SKM-1 (cell line): Measurements from ENCODE around the gene SPTB.
A peak's percentile ranks its signal among the peaks of the same experiment; 100 is the strongest.
"Not testable (repeated sequence)": the region's sequence is repeated elsewhere in the genome, so short reads cannot be mapped to it uniquely, and the experiment has no call there.

ENCODE experiments used
- DNase-seq: peaks from one replicate; lab custom pipeline; 2025; ENCODE audit not compliant: unreplicated experiment; lab: John Stamatoyannopoulos, UW

The SPTB gene

DNA sequence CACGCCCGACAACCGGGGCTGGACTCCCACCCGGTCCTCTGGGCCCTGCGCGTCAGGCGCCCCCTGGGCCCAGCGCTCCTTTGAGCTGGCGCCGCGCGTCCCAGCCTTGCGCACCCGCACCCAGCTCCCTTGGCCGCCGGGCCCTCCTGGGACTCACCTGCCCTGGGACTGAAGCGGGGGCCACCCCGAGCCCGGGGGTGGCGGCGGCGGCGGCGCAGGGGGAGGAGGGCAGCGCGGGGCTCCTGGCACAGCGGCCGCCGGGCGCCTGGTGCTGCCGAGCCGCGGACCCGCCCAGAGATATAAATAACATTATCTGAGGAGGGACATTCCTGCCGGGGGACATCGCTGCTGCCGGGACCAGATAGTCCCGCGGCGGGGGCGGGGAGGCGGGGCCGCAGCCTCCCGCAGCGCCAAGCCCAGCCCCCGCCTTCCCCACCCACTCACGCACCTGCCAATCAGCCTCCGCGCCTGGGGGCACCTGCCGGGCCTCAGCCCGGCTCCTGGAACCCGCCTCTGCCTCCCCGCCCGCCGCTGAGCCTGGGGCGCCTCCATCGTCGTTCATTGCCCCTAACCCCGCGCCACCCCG is at the start of gene SPTB:
Gene SPTB, minus strand, starts transcription at position 273 of the 586 bp plus-strand sequence. CDS start 56,813 bp downstream, outside the sequence.
- no peak for DNase-seq

DNA sequence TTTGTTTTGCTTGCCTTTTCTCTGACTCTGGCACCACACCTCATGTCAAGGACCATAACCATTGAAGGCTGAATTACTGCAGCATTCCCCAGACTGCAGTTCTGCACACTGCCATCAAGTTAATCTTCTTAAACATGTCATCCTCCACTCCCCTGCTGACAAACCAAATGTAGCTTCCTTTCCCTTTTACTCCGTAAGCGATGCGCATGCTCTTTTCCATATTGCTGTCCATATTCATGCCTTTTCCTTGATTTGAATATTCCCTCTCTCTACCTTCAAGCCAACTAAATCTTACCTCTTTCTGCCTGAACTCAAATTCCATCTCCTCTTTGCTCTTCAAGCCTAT is 49.3 kb upstream of the SPTB start:
- no peak for DNase-seq

DNA sequence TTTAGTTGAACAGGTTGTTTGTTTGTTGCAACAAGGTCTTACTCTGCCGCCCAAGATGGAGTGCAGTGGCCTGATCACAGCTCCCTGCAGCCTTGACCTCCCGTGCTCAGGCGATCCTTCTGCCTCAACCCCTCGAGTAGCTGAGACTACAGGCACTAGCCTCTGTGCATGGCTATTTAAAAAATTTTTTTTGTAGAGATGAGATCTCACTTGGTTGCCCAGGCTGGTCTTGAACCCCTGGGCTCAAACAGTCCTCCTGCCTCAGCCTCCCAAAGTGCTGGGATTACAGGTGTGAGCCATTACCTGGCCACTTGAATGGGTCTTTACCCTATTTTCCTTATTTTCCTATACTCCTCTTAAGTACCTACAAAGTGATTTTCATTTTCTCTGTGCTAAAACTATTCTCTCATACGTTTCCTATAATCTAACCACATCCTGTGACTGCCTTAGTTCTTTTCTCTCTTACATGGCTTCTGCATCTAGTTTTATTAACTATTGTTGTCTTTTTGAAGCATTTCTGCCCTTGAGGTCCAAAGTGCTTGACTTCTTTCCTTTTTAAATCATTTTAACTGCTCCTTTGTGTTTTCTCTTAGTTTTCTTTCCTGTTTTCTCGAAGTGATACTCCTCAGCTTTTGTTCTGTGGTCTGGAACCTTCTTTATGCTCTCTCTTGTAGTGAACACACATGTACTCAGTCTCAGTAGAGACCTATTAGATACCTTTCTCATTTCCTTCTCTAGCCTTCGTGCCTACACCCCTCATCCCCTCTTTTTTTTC is 48.7 kb upstream of the SPTB start:
- no peak for DNase-seq

DNA sequence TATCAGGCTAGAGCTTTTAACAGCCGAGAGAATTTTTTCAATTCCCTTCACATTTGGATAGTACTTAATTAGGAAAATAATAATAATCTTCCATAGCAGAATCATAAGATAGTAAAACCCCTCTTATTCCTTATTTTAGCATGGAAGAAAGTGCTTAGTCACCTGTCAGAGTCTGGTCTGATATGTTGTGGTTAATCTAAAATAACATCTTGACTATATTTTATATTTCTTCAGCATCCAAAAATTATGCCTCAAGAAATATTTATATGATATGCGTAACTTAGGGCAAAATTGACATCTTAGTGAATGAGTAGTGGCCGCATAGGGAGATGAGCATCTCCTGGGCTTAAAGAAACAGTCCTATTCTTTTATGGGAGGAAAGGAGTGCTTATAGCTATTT is 47.3 kb upstream of the SPTB start:
- no peak for DNase-seq

DNA sequence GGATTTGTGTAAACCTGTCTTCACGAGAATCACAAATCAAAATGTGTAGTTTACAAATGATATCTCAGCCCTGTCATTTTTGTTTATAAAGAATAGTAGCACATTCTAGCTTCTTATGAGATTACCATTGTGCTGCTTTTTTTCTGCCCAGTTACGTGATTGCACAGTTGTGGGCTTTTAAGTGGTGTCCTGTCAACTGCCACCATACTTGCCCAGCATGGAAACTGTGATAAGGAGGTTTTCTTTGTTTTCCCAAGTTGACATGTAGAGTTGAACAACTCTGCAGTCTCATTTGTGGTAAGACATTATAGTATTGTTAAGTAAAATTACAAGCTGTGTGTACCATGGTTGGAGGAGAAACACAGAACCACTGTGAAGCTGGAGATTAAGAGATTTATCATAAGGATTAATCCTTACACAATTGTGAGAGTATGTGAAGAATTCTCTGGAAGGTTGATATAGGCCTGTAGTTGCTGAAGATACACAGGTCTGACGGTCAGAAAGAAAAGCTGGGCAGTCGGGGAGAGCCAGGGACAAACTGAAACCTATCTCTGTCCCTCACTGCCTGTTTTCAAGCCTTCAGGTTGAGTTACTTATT is 46.8 kb upstream of the SPTB start:
- DNase-seq = no peak

DNA sequence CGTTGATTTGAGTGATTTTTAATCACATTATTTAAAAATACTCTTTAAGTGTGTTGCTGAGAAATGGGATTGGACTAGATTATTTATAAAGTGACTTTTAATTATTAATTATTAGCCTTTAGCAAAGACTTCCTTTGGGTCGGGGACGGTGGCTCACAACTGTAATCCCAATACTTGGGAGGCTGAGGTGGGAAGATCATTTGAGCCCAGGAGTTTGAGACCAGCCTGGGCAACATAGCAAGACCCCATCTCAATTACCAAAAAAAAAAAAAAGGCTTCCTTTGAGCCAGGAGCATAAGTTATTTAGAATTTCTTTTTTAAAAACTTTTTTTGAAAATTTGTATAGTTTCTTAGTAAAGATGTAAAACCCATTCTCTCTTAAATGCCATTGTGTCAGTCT is 43.3 kb upstream of the SPTB start:
- DNase-seq = no peak

DNA sequence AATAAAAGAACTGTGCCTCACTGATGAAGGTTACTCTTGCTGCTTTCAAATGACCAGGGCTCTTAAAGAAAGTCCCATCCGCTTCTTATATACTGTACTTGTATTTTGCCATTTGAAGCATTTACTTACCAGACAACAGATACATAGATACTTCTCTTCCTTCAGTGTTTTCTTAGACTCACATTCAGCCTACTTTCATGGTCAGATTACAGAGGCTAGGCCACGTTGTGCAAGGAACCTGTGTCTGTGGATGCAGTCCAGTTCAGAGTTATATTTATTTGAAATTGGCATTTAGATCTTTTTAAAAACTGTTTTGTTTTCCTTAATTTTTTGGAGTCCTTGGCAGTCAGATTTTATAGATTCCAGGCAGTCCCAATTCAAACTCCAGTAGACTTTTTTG is 40.8 kb upstream of the SPTB start:
- no peak for DNase-seq

DNA sequence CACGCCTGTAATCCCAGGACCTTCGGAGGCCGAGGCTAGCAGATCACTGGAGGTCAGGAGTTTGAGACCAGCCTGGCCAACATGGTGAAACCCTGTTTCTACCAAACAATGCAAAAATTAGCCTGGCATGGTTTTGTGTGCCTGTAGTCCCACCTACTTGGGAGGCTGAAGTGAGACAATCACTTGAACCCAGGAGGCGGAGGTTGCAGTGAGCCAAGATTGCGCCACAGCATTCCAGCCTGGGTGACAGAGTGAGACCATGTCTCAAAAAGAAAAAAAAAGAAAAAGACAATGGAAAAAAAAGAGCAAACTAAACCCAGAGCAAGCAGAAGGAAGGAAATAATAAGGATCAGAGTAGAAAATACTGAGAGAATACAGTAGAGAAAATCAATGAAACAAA is 39.9 kb upstream of the SPTB start:
- DNase-seq = no peak

DNA sequence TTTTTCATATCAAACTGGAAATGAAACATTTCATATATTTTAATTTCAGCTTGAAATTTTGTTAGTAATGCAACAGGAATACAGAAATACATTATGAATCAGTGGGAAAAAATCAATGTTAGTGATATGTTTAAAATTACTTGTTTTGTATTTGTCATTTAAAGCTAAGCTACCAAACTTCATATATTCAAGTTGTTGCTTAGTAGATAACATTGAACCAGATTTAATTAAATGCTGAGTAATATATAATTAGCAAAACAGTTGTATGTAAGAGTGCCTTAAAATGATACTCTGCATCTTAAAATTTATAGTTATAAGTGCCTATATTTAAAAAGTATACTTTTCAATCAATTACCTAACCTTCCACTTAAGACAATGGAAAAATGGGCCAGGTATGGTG is 39.5 kb upstream of the SPTB start:
- DNase-seq = no peak

DNA sequence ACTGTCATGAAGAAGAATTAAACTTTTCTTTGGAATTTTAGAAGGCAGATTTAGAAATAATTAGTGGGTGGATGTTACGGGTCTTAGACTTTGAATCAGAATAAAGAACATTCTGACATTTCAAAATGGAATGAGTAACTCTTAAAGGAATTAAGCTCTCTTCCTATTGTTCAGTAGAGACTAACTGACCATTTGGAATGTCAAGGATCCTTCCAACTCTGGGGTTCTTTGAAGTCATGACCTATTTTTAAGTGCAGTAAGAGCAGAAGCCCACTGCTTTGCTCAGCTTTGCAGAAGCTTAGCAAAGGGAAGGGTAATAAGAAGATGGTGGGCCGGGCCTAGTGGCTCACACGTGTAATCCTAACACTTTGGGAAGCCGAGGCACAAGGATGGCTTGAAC is 38.5 kb upstream of the SPTB start:
- DNase-seq = no peak

DNA sequence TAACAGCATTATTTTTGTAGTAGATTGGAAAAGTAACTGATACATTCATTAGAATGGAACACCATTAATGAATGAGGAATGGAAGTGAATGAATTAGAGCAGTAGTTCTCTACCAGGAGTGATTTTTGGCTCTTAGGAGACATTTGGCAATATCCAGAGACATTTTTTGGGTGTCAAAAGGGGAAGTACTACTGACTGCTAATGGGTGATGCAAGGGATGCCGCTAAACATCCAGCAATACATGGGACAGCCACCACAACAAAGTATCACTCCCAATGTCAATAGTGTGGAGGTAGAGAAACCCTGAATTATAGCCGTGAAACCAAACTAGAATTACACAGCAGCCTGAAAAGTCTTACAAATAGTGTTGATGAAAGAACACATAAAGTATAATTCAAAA is 36.1 kb upstream of the SPTB start:
- peak; percentile 11 for DNase-seq

DNA sequence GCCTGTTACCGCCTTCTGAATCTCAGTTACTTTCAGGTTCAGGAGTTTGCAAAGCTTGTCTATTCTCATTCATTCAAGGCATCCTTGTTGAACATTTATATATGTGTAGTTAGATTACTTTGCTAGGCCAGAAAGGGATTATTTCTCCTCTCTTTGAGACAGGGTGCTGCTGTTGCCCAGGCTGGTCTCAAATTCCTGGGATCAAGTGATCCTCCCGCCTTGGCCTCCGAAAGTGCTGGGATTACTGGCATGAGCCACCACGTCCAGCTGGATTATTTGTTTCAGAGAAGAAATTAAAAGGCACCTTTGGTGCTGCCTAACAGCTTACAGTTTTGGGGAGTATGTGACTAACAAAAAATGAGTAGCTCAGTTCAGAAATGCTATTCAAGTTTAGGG is 35.3 kb upstream of the SPTB start:
- DNase-seq = no peak

DNA sequence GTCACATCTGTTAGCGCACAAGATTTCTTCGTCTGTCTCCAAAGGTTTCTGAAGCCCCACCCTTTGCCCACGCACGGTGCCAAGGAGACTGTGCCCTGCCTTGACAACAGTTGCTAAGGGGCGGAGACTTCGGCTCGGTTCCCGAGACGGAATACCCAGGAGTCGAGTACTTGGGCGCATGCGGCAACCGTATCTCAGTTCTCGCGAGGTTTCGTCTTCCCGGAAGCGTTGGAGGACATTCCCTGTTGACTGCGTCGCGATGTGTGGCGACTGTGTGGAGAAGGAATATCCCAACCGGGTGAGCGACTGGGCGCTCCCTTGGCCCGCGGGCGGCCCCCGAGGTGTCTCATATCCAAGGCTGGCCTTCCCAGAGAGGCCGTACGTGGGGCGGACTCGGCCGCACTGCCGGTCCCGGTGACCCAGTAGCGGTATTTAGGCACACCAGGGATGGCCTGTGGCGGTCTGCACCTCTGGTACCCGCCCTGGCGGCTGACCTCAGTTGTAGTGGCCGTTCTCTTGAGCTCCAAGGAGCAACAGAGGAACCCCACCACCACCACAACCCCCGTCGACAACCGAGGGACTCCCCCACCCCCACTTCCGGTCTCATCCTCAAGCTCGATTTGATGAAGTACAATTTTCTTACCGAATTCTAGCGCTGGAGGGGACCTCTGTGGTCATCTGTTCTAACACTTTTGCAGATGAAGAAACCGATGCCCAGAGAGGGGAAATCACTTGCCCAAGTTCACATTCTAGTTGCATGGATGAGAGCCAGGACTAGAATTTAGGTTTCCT is 34.7 kb upstream of the SPTB start, which contains the start of gene CHURC1:
Gene CHURC1, plus strand, starts transcription at position 219 of the 792 bp plus-strand sequence. Its CDS starts 41 bp downstream, at position 260.
- peak; percentile 28 for DNase-seq

DNA sequence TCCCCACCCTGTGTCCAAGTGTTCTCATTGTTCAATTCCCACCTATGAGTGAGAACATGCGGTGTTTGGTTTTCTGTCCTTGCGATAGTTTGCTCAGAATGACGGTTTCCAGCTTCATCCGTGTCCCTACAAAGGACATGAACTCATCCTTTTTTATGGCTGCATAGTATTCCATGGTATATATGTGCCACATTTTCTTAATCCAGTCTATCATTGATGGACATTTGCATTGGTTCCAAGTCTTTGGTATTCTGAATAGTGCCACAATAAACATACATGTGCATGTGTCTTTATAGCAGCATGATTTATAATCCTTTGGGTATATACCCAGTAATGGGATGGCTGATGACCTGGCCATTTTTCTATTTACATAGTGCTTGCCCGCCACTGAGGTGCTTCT is 33.8 kb upstream of the SPTB start:
- DNase-seq = not testable (repeated sequence)

DNA sequence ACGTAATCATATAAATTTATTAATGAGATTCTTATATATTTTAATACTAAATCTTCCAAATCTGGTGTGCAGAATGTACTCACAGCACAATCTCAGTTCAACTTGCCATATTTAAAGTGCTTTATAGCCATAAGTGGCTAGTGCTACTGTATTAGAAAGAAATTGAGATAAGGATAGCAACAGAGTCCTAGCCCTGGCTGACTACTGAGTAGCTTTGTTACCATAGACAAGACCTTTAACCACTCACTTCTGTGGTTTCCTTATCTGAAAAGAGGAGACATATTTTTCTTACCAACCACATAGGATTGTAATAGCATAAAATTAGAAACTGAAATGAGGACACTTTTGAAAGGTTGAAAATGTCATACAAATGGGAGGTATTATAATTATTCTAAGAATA is 32.6 kb upstream of the SPTB start:
- DNase-seq = no peak

DNA sequence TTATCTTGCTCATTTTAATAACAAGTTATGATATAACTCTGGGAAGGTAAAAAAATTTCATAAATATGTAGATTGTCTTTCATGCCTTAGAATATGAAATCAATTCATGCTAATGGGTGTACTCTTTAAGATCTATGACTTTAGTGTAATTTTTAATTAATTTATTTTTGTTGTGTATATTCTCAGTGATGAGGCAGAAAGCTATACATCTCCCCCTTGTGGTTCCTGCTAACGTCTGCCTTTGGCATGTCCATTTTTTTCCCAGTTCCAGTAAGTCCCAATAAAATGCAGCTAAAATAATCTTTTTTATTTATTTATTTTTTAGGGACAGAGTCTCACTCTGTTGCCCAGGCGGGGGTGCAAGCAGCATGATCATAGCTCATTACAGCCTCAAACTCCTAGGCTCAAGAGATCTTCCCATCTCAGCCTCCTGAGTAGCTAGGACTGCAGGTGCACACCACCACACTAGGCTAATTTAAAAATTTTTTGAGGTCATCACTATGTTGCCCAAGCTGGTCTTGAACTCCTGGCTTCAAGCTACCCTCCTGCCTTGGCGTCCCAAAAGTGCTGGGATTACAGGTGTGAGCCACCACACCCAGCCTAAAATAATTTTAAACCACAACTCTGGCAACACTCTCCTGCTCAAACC is 31.3 kb upstream of the SPTB start:
- DNase-seq = no peak

DNA sequence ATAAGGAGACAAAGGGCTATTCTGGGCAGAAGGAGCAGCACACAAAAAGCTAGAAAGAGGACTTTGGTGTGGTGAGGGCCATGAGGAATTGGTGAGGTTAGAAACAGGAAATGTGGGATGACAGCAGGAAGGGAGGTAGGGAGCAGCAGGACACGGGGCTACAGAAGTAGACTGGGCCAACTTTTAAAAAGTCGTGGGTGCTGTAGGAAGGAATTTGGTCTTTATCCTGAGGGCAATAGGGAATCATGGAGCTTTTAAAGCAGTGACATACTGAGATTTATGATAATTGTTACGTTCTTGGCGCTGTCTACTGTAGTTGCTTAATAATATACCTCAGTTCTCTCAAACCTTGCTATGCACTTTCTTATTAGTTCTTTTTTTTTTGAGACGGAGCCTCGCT is 26.3 kb upstream of the SPTB start:
- DNase-seq = no peak

DNA sequence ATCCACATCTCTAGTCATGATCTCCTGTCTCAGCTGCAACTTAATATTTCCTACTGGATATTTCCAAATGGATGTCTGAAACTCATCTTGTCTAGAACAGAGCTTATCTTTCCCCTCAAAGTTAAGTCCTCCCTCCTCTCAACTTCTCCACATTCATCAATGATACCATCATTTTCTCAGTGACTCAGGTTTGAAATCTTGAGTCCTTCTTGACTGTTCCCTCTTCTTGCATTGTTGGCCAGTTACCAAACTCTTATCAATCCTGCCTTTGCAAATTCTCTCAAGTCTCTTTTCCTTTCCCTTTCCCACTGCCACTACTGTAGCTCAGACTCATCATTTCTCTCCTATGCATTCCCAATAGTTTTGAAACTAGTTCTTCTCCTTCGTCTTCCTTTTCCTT is 20.3 kb upstream of the SPTB start:
- no peak for DNase-seq

DNA sequence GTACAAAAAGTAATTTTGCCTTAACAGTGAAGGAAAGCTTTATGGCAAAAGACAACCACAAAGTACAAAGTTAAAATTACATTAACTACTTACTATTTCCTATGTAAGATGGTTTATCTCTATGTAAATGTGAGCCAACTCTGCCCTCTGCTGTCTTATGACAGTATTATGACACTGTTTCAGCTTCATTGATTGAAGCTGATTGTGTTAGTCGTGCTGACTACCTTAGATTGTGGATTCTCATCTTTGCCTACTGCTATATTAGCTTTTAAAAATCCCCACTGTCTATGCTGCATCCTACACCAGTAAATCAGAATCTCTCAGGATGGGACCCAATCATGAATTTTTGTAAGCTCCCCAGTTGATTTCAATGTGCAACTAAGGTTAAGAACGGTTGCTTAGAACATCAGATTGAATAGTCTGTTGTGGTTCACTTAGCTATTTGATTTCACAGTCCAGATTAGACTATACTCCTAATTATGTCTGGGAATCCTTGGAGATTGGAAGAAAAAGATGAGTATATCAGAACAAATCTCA is 12.2 kb upstream of the SPTB start:
- no peak for DNase-seq

DNA sequence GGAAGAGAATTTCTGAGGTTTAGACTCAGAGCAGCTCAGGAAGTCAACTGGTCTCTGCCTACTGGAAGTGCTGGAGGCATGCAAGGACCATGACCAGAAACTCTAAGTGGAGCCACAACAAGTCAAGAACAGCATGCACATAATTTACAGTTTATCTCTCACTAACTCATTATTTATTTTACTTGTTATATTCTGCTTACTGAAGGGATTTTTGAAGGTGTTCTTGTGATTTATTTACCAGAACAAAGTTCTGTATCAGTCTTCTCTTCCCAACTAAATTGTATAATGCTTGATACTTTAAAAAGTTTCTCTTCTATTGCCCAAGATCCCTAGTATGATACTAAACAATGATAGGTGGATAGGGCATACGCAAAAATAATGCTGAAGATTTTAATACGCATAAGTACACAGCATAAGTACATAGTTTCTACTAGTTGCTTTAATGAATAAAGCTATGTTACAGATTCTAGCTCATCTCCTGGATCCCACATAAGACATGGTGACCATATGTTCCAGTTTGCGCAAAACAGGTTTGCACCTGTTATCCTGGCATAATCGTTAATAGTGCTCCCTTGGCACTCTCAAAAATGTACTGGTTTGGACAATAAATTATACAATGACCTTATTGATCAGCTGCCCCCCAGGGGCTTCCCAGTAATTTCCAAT is 11.6 kb upstream of the SPTB start:
- DNase-seq = no peak
